Measurements from ENCODE around the gene PRDX6.

Gene PRDX6

DNA sequence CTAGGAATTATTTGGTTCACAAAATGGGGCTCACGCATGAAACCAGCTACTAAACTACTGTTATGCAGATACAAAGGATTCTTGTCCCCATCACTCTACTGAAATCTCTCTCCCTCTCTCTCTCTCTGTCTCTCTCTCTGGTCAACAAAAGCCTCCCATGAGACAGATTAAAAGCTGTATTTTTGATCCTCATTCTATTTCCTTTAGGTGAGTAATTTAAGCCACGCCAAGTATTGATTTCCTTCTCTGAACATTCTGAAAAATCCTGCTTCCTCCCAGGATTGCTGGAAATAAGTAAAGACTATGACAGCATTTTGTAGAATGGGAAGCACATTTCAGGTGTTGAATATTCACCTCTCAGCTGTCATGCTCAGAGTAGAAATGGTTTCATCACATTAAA is 43.7 kb downstream of the PRDX6 start:
- TF ChIP-seq CTCF (IDR thresholded peaks at IDR 0.05; ENCODE audit: control insufficient read depth, insufficient read depth, low read depth, low read length, missing control alignments) = no peak
- DNase-seq (ENCODE audit: low read depth) = no peak
- H3K4me3 ChIP-seq (ENCODE audit: control insufficient read depth, low read depth, low read length) = no peak overlapping the region

DNA sequence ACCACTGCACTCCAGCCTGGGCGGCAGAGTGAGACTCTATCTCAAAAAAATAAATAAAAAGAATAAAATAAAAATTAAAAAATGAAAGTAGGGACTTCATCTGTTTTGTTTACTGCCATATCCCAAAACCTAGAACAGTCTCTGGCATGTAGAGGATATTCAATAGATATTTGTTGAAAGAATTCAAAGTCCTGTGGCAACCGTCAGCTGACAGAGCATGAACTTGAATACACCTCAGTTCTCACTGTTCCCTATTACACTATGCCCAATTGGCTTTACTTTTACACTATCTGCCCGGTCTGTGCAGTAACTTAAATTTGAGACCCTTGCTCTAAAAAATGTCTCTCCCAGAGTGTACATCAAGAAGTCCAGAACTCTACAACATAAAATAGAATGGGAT is 46.2 kb downstream of the PRDX6 start:
- H3K4me3 ChIP-seq (ENCODE audit: control insufficient read depth, low read depth, low read length) = no peak overlapping the region
- no peak for DNase-seq (ENCODE audit: low read depth)
- TF ChIP-seq CTCF (IDR thresholded peaks at IDR 0.05; ENCODE audit: control insufficient read depth, insufficient read depth, low read depth, low read length, missing control alignments) = no peak

- no peak for DNase-seq (ENCODE audit: low read depth)
- TF ChIP-seq CTCF (IDR thresholded peaks at IDR 0.05; ENCODE audit: control insufficient read depth, insufficient read depth, low read depth, low read length, missing control alignments) = no peak
Observed at GRCh38 chr1:173525926-173526325, 48.8 kb downstream of the PRDX6 start.

GRCh38 chr1:173527151-173527826 is 50.2 kb downstream of the PRDX6 start:
- no peak for DNase-seq (ENCODE audit: low read depth)
- TF ChIP-seq CTCF (IDR thresholded peaks at IDR 0.05; ENCODE audit: control insufficient read depth, insufficient read depth, low read depth, low read length, missing control alignments) = no peak
- no peak overlapping the region for H3K4me3 ChIP-seq (ENCODE audit: control insufficient read depth, low read depth, low read length)

More at GRCh38 chr1:173525926-173526325, 48.8 kb downstream of the PRDX6 start:
- no peak overlapping the region for H3K4me3 ChIP-seq (ENCODE audit: control insufficient read depth, low read depth, low read length)

DNA sequence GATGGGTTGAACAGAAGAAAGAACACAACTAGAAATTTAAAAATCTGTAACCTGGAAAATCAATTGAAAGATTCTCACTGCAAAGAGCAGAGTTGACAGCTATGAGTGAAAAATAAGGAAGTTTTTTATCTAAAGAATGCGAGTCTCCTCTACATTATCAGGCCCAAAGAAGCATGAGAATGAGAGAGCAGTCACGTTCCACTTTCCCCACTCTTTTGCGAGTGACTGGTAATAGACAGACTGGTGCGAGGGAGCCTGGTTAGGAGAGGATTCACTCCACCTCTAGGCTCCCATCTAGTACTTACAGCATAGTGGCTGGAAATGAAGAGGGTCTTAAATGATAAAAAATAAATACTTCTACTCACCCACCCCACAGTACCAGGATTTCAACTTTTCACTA is 52.0 kb downstream of the PRDX6 start:
- H3K4me3 ChIP-seq (ENCODE audit: control insufficient read depth, low read depth, low read length) = no peak overlapping the region
- no peak for DNase-seq (ENCODE audit: low read depth)
- no peak for TF ChIP-seq CTCF (IDR thresholded peaks at IDR 0.05; ENCODE audit: control insufficient read depth, insufficient read depth, low read depth, low read length, missing control alignments)

DNA sequence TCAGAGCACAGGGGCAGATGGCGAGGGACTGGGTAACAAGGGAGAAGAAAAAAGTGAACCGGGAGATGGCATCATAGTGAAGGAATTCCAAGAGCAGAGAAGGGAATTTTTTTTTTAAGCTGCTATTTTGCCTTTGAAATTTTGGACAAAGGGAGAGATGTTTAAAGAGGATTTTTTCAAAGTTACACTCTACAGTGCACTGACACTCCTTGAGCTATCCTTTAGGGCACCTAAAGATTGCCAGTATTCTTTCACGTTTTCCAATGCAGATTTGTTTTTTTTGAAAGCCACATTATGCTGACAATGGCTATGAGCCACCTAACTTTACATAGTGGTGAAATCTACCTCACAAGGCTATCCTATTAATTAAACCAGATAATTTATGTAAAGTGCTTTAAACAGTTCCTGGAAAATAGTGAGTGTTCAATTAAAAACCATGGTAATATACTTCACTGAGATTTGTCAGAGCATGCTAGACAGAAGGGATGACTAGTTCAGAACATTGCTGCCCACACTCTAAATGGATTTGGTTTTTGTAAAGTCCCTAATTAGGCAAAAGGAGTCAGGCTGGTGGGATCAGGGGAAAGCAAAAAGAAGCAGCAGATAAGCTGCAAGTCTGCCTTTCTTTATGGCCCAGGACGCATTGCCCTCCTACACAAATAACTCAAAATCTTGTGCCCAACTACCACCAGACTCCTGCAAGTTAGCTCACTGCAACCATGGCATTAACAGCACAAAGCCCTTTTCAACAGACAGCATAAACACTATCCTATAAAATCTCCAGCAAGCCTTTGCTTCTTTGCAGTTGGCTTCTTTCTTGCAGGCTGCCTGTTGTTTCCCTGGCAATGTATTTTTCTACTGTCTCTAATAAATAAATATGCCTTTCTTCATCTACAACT is 53.9 kb downstream of the PRDX6 start:
- no peak overlapping the region for H3K4me3 ChIP-seq (ENCODE audit: control insufficient read depth, low read depth, low read length)
- TF ChIP-seq CTCF (IDR thresholded peaks at IDR 0.05; ENCODE audit: control insufficient read depth, insufficient read depth, low read depth, low read length, missing control alignments) = no peak
- DNase-seq (ENCODE audit: low read depth) = no peak
